GM06990 (cell line): ENCODE measurements around the gene SLC13A3.

Experiments
- DNase-seq: peaks from one replicate; pipeline ENCODE4 v3.0.0-alpha.2; 2011; ENCODE audit not compliant: insufficient read length; ENCODE audit errors: extremely low read depth
- H3K27me3 ChIP-seq: replicated peaks from 2 replicates; pipeline ENCODE4 v1.6.0; 2011; ENCODE audit warnings: low read length; ENCODE audit not compliant: control insufficient read depth, insufficient read depth
- H3K36me3 ChIP-seq: 2 replicates; pipeline ENCODE4 v1.5.1; 2011; ENCODE audit warnings: low read length; ENCODE audit not compliant: control insufficient read depth, insufficient read depth
- H3K4me3 ChIP-seq: replicated peaks from 2 replicates; pipeline ENCODE4 v1.5.1; 2011; ENCODE audit warnings: low read depth, mild to moderate bottlenecking, control low read depth, low read length
- CTCF ChIP-seq: IDR thresholded peaks from 2 replicates; pipeline ENCODE4 v1.5.1; 2011; ENCODE audit warnings: low read length, control low read depth, mild to moderate bottlenecking, inconsistent platforms; ENCODE audit not compliant: insufficient read depth, poor library complexity, severe bottlenecking

Gene SLC13A3

GRCh38 chr20:46583411-46584214 lies 67.6 kb downstream of the SLC13A3 start:
- TF ChIP-seq CTCF = no peak
- DNase-seq = no peak
- H3K27me3 ChIP-seq = no peaks in the 10 kb centered on the region
- H3K4me3 ChIP-seq = no peak overlapping the region
- H3K36me3 ChIP-seq = no peaks in the 10 kb centered on the region

GRCh38 chr20:46582648-46583047 lies 68.6 kb downstream of the SLC13A3 start:
- TF ChIP-seq CTCF = no peak
- DNase-seq = no peak
- no peaks in the 10 kb centered on the region for H3K27me3 ChIP-seq

GRCh38 chr20:46581391-46581790 lies 69.9 kb downstream of the SLC13A3 start:
- DNase-seq = no peak
- Histone ChIP-seq H3K36me3 (no peaks in the 10 kb centered on the region), H3K4me3 (no peak overlapping the region), H3K27me3 (no peaks in the 10 kb centered on the region)
- no peak for TF ChIP-seq CTCF

More at GRCh38 chr20:46582648-46583047, 68.6 kb downstream of the SLC13A3 start:
- H3K4me3 ChIP-seq = no peak overlapping the region
- no peaks in the 10 kb centered on the region for H3K36me3 ChIP-seq

GRCh38 chr20:46580613-46581205 lies 70.5 kb downstream of the SLC13A3 start:
- no peak for DNase-seq
- Histone ChIP-seq H3K36me3 (no peaks in the 10 kb centered on the region), H3K27me3 (no peaks in the 10 kb centered on the region), H3K4me3 (no peak overlapping the region)
- no peak for TF ChIP-seq CTCF

GRCh38 chr20:46578745-46579144 lies 72.5 kb downstream of the SLC13A3 start:
- Histone ChIP-seq H3K4me3 (no peak overlapping the region), H3K36me3 (no peaks in the 10 kb centered on the region), H3K27me3 (no peaks in the 10 kb centered on the region)
- no peak for DNase-seq
- TF ChIP-seq CTCF = no peak
